Measurements from ENCODE around the gene RFC2.
"Not testable (repeated sequence)": the region's sequence is repeated elsewhere in the genome, so short reads cannot be mapped to it uniquely, and the experiment has no call there.

Gene RFC2

GRCh38 chr7:74246497-74246896, 7.7 kb downstream of the RFC2 start:
- DNase-seq = no peak

GRCh38 chr7:74242122-74242443, 12.1 kb downstream of the RFC2 start:
- DNase-seq = no peak

GRCh38 chr7:74240482-74240881, 13.7 kb downstream of the RFC2 start:
- no peak for DNase-seq

DNA sequence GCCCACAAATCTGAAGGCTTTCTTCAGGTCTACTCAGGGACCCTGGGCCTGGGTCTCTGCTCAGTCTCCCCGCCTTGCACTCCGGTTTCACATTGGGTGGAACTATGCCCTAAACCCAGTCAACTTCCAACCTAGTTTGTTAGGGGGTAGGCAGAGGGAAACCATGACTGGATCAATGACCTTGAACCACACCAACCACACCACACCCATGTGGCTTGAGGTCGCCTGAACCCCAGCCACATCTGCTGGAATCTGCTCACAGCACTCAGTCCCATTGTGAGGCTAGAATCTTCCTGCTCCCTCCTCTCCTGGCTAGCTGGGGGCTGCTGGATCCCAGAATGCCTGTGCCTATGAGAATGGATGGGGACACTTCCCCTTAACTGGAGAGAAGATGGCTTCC, 17.9 kb downstream of the RFC2 start:
- DNase-seq = no peak

- no peak for DNase-seq
Observed at GRCh38 chr7:74235518-74236268, 18.5 kb downstream of the RFC2 start.

DNA sequence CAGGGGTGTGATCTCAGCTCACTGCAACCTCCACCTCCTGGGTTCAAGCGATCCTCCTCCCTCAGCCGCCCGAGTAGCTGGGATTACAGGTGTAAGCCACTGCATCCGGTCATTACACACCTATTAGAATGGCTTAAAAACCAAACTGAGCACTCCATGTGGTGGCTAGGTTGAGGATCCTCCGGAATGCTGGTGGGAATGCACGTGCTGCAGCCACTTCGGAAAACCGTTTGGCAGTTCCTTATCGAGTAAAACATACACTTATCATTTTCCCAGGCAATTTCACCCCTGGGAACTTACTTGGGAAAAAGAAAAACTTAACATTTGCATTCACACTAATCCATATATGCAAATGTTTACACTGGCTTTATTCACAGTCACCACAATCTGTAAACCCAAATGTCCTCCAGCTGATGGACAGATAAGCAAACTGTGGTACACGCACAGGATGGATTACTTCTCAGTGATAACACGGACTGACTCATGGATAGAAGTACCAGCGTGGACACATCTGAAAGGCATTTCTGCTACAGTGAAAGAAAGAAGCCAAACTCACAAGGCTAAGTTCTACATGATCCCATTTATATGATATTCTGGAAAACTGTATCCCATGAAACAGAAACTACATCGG, 20.4 kb downstream of the RFC2 start:
- DNase-seq = no peak

DNA sequence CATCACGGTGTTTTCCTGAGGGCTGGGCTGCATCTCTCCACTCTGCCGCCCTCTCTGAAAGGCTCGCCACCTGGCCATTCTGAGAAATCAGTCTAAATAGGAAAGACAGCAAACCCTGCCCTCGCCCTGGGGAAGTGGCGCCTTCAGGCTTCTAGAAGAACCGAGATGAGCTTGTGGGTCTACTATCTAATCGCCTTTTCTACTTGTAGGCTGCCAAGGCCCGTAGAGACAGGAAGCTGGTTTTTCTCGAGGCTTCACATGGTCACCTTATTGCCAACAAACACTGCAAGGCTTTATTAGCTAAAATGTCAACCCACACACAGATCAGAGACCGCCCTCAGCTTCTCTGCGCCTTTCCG, 23.0 kb downstream of the RFC2 start:
- no peak for DNase-seq

DNA sequence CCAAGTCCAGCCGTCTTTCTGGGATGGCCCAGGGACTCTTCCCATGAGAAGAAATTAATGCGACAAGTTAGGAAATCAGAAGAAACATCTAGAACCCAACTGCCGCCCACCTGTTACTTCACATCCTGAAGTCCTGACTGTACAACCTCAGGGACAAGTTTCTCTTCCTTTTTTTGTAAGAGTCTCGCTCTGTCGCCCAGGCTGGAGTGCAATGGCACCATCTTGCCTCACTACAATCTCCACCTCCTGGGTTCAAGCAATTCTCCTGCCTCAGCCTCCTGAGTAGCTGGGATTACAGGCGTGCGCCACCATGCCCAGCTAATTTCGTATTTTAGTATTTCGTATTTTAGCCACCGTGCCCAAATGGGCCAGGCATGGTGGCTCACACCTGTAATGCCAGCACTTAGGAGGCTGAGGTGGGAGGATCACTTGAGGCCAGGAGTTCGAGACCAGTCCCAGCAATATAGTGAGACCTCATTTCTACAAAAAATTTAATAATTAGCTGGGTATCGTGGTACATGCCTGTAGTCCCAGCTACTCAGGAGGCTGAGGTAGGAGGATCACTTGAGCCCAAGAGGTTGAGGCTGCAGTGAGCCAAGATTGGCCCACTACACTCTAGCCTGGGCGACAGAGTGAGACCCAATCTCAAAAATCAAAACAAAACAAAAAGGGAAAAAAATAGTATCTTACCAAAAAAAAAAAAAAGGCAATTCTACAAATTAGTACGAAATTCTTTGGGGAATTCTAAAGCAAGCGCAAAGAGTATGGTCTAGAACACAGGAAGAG, 23.6 kb downstream of the RFC2 start:
- no peak for DNase-seq

GRCh38 chr7:74228951-74229900, 25.0 kb downstream of the RFC2 start:
- no peak for DNase-seq

GRCh38 chr7:74226633-74227032, 27.6 kb downstream of the RFC2 start:
- no peak for DNase-seq

DNA sequence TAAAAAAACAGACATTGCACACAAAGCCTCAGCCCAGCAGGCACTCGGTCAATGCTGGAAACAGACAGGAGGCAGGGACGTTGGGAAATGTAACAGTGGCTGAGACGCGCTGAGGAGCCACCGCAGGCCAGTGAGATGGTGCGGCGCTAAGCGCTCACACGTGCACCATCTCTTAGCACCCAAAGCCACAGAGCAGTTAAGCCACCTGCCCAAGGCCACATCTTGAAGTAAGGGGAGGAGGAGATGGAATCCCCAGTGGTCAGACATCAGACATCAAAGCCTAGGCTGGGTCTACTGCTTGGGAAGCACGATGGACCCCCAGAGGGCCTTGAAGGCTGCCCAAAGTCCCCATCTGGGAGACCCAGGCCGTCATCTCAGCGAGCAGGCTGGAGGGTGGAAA, 28.8 kb downstream of the RFC2 start:
- DNase-seq = no peak

DNA sequence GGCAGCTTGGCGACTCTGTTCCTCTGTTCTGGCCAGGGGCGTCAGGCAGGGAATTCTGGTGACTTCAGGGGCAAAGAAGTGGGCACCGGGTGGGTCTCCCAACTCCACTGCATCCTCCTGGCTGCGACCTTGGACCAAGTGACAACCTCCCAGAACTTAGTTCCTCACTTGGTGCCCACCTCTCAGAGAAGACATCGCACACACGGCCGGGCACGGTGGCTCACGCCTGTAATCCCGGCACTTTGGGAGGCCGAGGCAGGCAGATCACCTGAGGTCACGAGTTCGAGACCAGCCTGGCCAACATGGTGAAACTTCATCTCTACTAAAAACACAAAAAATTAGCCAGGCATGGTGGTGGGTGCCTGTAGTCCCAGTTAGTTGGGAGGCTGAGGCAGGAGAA, 29.3 kb downstream of the RFC2 start:
- not testable (repeated sequence) for DNase-seq

DNA sequence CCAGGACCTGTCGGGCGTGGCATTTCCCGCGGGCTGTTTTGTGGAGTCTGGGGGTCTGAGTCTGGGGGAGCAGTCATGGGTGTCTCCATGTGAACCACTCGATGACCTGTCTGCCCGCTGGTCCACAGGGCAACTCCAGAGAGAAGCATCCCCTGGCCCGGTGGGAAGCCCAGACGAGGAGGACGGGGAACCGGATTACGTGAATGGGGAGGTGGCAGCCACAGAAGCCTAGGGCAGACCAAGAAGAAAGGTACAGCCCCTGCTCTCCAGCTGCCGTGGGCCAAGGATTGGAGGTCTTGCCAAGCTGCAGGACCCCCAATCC, 29.7 kb downstream of the RFC2 start:
- no peak for DNase-seq

DNA sequence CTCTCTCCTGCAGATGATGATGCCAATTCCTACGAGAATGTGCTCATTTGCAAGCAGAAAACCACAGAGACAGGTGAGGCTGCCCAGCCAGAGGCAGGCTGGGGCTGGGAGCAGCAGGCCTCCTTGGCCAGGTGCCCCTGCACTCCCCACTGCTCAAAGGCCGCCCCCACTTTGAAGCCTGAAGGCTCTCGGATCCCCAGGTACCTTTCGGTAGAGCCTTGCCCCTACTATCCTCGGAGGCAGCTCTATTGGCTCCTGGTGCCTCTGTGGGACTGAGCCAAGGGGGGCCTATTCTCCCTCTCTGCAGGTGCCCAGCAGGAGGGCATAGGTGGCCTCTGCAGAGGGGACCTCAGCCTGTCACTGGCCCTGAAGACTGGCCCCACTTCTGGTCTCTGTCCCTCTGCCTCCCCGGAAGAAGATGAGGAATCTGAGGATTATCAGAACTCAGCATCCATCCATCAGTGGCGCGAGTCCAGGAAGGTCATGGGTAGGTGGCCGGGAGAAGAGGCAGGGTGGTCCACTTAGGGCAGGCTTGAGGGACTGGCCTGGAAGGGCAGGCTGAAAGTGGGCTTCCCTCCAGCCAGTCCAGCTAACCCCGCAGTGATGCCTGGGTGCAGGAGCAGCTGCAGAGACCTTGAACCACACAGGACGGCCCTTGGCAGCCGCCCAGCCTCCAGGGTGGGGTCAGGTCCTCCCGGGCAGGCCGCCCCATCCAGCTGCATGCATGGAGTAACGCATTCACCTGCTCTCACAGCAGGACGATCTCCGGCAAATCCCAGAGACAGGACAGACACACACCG, 30.3 kb downstream of the RFC2 start:
- no peak for DNase-seq

DNA sequence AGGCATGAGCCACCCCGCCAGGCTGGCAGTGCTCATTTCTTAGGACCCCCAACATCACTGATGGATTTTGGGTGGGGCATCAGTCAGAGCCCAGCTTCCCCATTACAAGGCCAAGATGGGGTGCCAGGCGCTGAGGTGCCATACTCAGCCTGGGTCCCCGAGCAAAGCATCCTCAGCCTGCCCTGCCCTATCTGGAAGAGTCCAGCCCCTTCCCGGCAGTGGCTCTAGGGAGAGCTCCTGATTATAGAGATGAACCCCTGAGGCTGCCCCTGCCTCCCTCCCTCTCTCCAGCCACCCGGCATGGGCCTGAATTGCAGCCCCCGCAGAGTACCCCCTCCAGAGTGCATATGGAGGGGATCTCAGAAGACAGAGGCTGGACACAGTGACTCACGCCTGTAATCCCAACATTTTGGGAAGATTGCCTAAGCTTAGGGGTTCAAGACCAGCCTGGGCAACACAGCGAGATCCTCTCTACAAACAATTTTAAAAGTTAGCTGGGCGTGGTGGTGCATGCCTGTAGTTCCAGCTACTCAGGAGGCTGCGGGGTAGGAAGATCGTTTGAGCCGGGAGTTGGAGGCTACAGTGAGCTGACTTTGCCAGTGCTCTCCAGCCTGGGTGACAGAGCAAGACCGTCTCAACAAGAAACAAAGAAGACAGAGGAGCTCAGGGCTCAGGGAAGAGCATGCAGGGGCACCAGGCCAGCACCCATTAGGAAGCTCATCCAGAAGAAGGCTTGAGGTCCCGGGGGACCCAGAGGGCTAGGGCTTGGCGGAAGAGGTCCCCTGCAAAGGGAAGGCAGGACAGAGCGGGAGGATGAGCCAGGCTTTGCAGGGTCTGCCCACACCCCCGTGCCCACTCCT, 31.1 kb downstream of the RFC2 start:
- no peak for DNase-seq

- DNase-seq = no peak
Observed at GRCh38 chr7:74221713-74222112, 32.5 kb downstream of the RFC2 start.

- no peak for DNase-seq
Observed at GRCh38 chr7:74220229-74220628, 34.0 kb downstream of the RFC2 start.

DNA sequence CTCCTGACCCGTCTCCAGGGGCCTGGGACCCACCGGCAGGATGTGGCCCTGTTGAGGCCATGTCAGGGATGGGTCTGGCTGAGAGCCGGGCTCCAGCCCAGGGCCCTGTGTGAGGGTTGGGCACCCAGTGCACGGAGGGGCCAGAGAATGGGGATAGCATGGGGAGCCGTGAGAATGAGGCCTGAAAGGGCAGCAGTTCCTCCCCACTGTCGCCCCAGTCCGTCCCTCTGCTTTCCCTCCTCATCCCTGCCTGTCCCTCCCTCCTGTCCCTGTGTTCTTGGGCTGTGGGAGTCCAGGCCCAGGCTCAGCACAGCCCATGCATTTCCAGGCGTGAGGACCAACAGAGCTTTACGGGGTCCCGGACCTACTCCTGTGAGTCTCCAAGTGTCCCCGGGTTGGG, 34.8 kb downstream of the RFC2 start:
- DNase-seq = no peak

- DNase-seq = no peak
Observed at GRCh38 chr7:74218343-74218698, 35.9 kb downstream of the RFC2 start.

DNA sequence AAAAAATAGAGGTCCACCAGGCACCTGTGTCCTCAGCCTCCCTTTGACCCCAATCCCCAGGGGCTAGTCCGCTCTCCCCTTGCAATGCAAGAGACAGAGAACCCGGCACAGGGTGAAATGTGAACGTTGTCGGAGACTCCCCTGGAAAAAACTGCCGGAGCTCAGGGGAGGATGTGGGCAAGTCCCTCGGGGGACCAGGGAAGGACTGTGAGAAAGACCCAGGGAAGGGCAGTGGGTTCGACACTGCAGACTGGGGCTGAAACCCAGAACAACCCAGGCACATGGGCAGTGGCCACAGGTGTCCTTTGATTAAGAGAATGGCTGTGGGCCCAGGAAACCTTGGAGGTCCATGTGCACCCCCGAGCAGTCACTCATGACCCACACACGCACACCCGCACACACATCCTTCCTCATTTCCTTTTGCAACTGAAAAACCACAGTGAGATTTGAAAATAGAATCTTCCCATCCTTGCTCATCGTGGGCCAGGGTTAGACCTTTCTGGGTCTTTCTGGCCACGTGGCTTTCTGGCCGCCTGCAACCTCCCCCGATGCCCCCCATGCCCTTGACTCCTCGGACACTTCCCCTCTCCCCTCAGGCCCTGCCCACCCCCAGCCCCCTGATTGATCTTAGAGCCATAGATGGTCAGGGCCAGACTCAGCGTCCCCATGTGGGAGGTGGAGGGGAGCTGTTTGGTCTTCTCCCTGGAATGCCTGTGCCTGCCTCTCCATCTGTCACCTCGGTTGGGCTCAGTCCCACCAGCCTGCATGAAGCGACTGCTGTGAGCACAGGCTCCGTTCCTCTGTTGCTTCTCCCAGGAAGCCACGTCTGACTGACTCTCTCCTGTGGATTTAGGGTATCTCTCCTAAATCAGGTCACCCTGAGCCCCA, 36.5 kb downstream of the RFC2 start:
- DNase-seq = no peak

Measured in NCI-H2081 treated with DMSO at 0.1 percent for 48 hours (cell line).